ENCODE measurements around the gene OPCML.

Gene OPCML

DNA sequence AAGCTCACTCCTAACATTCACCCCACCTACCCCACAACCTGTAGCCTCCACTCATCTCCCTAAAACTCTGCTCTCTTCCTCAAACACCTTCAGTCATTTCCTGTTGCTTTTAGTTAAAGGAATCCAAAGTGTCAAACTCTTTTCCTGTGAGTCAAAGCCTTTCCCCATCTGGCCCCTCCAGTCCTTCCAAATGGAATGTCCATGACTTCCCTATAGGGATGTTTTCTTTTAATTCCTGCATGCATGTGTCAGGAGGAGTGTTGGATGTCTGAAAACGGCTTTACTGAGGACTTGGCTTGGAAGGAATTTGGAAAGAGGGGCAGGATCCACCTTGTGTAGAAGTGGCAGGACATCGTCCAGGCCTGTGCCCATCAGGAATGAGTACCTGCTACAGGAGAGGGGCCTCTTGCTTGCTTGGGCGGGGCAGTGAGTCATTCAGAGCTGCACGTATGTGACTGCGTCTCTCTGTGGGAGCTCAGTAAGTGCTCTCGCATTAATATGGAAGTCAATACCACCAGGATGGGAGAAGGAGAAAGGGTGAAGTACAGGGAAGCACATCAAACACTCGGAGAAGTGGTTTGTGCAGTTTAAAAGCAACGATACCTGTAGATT lies 491.9 kb downstream of the OPCML start:
- H3K79me2 ChIP-seq (ENCODE audit: insufficient read depth, low read length) = no peaks in the 10 kb centered on the region
- no peaks in the 10 kb centered on the region for H3K27me3 ChIP-seq (ENCODE audit: low read length)
- no peak overlapping the region for H3K27ac ChIP-seq (ENCODE audit: low read depth, low read length)
- TF ChIP-seq, protein P1, sequence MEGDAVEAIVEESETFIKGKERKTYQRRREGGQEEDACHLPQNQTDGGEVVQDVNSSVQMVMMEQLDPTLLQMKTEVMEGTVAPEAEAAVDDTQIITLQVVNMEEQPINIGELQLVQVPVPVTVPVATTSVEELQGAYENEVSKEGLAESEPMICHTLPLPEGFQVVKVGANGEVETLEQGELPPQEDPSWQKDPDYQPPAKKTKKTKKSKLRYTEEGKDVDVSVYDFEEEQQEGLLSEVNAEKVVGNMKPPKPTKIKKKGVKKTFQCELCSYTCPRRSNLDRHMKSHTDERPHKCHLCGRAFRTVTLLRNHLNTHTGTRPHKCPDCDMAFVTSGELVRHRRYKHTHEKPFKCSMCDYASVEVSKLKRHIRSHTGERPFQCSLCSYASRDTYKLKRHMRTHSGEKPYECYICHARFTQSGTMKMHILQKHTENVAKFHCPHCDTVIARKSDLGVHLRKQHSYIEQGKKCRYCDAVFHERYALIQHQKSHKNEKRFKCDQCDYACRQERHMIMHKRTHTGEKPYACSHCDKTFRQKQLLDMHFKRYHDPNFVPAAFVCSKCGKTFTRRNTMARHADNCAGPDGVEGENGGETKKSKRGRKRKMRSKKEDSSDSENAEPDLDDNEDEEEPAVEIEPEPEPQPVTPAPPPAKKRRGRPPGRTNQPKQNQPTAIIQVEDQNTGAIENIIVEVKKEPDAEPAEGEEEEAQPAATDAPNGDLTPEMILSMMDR (IDR thresholded peaks at IDR 0.05; ENCODE audit: insufficient read depth, low read length, poor library complexity, severe bottlenecking) = no peak
- TF ChIP-seq EZH2phosphoT487 (conservative IDR thresholded peaks at IDR 0.05; ENCODE audit: low read length) = no peak
- H3K4me2 ChIP-seq (ENCODE audit: low read depth, low read length, poor library complexity, severe bottlenecking) = no peak overlapping the region
- H3K9me3 ChIP-seq (ENCODE audit: insufficient read depth, low read length) = no peaks in the 10 kb centered on the region
- H3F3A ChIP-seq (ENCODE audit: insufficient read depth) = no peaks in the 10 kb centered on the region
- H2AFZ ChIP-seq (ENCODE audit: low read depth, low read length, severe bottlenecking) = no peak overlapping the region
- no peak overlapping the region for H3K4me3 ChIP-seq (ENCODE audit: insufficient read depth, low read length, poor library complexity, severe bottlenecking)
- H3K36me3 ChIP-seq (ENCODE audit: low read length) = no peaks in the 10 kb centered on the region
- no peaks in the 10 kb centered on the region for H4K20me1 ChIP-seq (ENCODE audit: low read depth, low read length)
- H3K9ac ChIP-seq (ENCODE audit: low read length) = no peak overlapping the region
- H3K9me2 ChIP-seq (replicated peaks; ENCODE audit: insufficient read depth, low read length) = no peaks in the 10 kb centered on the region

DNA sequence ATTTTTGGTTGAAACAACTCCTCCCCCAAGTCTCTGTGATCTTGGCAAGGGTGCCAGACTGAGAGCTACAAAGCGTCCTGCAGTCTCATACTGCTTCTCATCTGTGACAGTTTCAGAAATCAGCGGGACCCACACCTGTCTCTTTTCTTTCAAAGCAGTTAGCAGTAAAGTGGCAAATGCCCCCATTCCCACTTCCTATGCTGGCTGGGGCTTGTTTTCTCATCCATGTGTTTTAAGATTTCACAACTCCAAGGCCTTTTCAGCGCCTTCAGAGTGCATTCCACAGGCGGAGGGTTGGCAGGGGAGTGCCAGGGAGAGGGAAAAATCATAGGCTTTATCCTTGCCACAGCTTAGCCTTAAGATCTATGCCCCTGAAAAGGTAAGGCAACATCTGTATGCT lies 493.5 kb downstream of the OPCML start:
- Histone ChIP-seq H3K9me2 (replicated peaks; ENCODE audit: insufficient read depth, low read length) (no peaks in the 10 kb centered on the region), H3K4me3 (ENCODE audit: insufficient read depth, low read length, poor library complexity, severe bottlenecking) (no peak overlapping the region), H2AFZ (ENCODE audit: low read depth, low read length, severe bottlenecking) (no peak overlapping the region), H3K9ac (ENCODE audit: low read length) (no peak overlapping the region), H3K4me2 (ENCODE audit: low read depth, low read length, poor library complexity, severe bottlenecking) (no peak overlapping the region), H3K36me3 (ENCODE audit: low read length) (no peaks in the 10 kb centered on the region), H3K27ac (ENCODE audit: low read depth, low read length) (no peak overlapping the region), H3K27me3 (ENCODE audit: low read length) (no peaks in the 10 kb centered on the region), H3K9me3 (ENCODE audit: insufficient read depth, low read length) (no peaks in the 10 kb centered on the region), H3F3A (ENCODE audit: insufficient read depth) (no peaks in the 10 kb centered on the region), H3K79me2 (ENCODE audit: insufficient read depth, low read length) (no peaks in the 10 kb centered on the region), H4K20me1 (ENCODE audit: low read depth, low read length) (no peaks in the 10 kb centered on the region)
- TF ChIP-seq, protein P1 (IDR thresholded peaks at IDR 0.05; ENCODE audit: insufficient read depth, low read length, poor library complexity, severe bottlenecking) = no peak
- no peak for TF ChIP-seq EZH2phosphoT487 (conservative IDR thresholded peaks at IDR 0.05; ENCODE audit: low read length)

DNA sequence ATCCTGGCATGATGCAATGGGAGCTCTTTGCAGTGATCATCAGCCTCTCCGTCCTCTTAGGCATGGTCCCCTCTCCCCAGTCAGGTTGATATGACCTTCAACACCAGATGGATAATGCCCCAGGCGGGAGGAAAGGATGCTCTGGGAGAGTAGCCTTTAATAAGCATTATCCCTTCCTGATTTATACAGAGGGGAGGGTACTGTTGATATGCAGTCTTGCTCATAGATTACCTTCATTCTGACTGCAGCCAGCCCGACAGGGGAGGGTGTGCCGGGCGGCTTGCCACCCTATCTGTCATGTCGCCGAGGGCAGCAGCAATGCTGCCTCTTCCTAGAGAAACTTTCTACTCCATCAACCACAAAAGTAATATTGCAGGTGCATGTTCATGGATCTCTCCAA lies 497.4 kb downstream of the OPCML start:
- H3F3A ChIP-seq (ENCODE audit: insufficient read depth) = no peaks in the 10 kb centered on the region
- no peaks in the 10 kb centered on the region for H3K36me3 ChIP-seq (ENCODE audit: low read length)
- no peak overlapping the region for H3K9ac ChIP-seq (ENCODE audit: low read length)
- H3K4me3 ChIP-seq (ENCODE audit: insufficient read depth, low read length, poor library complexity, severe bottlenecking) = no peak overlapping the region
- no peak overlapping the region for H3K4me2 ChIP-seq (ENCODE audit: low read depth, low read length, poor library complexity, severe bottlenecking)
- no peaks in the 10 kb centered on the region for H3K27me3 ChIP-seq (ENCODE audit: low read length)
- H3K9me3 ChIP-seq (ENCODE audit: insufficient read depth, low read length) = no peaks in the 10 kb centered on the region
- TF ChIP-seq EZH2phosphoT487 (conservative IDR thresholded peaks at IDR 0.05; ENCODE audit: low read length) = no peak
- TF ChIP-seq, protein P1 (IDR thresholded peaks at IDR 0.05; ENCODE audit: insufficient read depth, low read length, poor library complexity, severe bottlenecking) = no peak
- no peaks in the 10 kb centered on the region for H3K9me2 ChIP-seq (replicated peaks; ENCODE audit: insufficient read depth, low read length)
- no peak overlapping the region for H2AFZ ChIP-seq (ENCODE audit: low read depth, low read length, severe bottlenecking)
- H4K20me1 ChIP-seq (ENCODE audit: low read depth, low read length) = no peaks in the 10 kb centered on the region
- no peaks in the 10 kb centered on the region for H3K79me2 ChIP-seq (ENCODE audit: insufficient read depth, low read length)
- H3K27ac ChIP-seq (ENCODE audit: low read depth, low read length) = no peak overlapping the region
